HG03097 (cell line): ENCODE data around the gene MLLT10.

Experiments used
- ATAC-seq: cut with Tn5 transposase; IDR thresholded peaks from one replicate; pipeline ENCODE4 v1.9.1; 2021; ENCODE audit not compliant: unreplicated experiment, low FRiP score

Gene MLLT10

GRCh38 chr10:21533467-21534279, at the start of gene MLLT10:
Gene MLLT10, plus strand, starts transcription at chr10:21534232. Its CDS starts 413 bp downstream, at chr10:21534645.
- peak; percentile 85 for ATAC-seq

GRCh38 chr10:21487416-21488180, 46.4 kb upstream of the MLLT10 start:
- ATAC-seq, result no peak

- ATAC-seq, result no peak
Measured at GRCh38 chr10:21488246-21488956, 45.6 kb upstream of the MLLT10 start.

- no peak for ATAC-seq
Measured at GRCh38 chr10:21488957-21489446, 45.0 kb upstream of the MLLT10 start.

- ATAC-seq, result no peak
Measured at GRCh38 chr10:21490028-21490710, 43.9 kb upstream of the MLLT10 start.

- ATAC-seq, result no peak
Measured at GRCh38 chr10:21490711-21491105, 43.3 kb upstream of the MLLT10 start.

- ATAC-seq, result no peak
Measured at GRCh38 chr10:21492421-21492820, 41.6 kb upstream of the MLLT10 start.

GRCh38 chr10:21493784-21494183, 40.2 kb upstream of the MLLT10 start:
- no peak for ATAC-seq

GRCh38 chr10:21494191-21495001, 39.6 kb upstream of the MLLT10 start:
- ATAC-seq, result no peak

- no peak for ATAC-seq
Measured at GRCh38 chr10:21495002-21495751, 38.9 kb upstream of the MLLT10 start.

GRCh38 chr10:21495752-21496342, 38.2 kb upstream of the MLLT10 start:
- peak; percentile 77 for ATAC-seq

GRCh38 chr10:21496343-21497176, 37.5 kb upstream of the MLLT10 start:
- ATAC-seq, result peak; percentile 40

- no peak for ATAC-seq
Measured at GRCh38 chr10:21497177-21497807, 36.7 kb upstream of the MLLT10 start.

- ATAC-seq, result no peak
Measured at GRCh38 chr10:21498377-21498776, 35.7 kb upstream of the MLLT10 start.

- ATAC-seq, result no peak
Measured at GRCh38 chr10:21498986-21499385, 35.0 kb upstream of the MLLT10 start.

- ATAC-seq, result no peak
Measured at GRCh38 chr10:21499701-21500577, 34.1 kb upstream of the MLLT10 start.
